H7 (cell line): ENCODE results near the gene NUDT4B. TPM values are rescaled to one million over a fixed set of nuclear protein-coding genes. Genes with fewer than 3 reads are reported as not detected.
"Not testable (repeated sequence)": the region's sequence is repeated elsewhere in the genome, so short reads cannot be mapped to it uniquely, and the experiment has no call there.

Experiments
- DNase-seq: peaks from one replicate; pipeline ENCODE4 v3.0.0; 2012
- H3K27me3 ChIP-seq: 2 replicates; pipeline ENCODE4 v1.6.0; 2011; ENCODE audit warnings: mild to moderate bottlenecking, low read length; ENCODE audit not compliant: control insufficient read depth, insufficient read depth
- H3K36me3 ChIP-seq: replicated peaks from 2 replicates; pipeline ENCODE4 v1.5.1; 2011; ENCODE audit warnings: low read length; ENCODE audit not compliant: control insufficient read depth, insufficient read depth
- H3K4me3 ChIP-seq: 2 replicates; pipeline ENCODE4 v1.5.1; 2011; ENCODE audit warnings: low read depth, mild to moderate bottlenecking, control low read depth, low read length, moderate library complexity; ENCODE audit not compliant: insufficient read depth
- total RNA-seq: library from RNA; depleted of rRNA; stranded (reverse); fragments of >200 nt; shearing (Covaris generic); gene quantifications from 2 replicates; pipeline ENCODE4 v1.2.3, GENCODE V29; 2014; rRNA removed

NUDT4B gene
- total RNA-seq = 19.3 and 35.4 TPM in 2 replicates

- DNase-seq, H3K4me3 ChIP-seq, H3K27me3 ChIP-seq, H3K36me3 ChIP-seq: not testable (repeated sequence)
These were observed at the start of gene NUDT4B for GRCh38 chr1:148748563-148749334. NUDT4B (plus strand) TSS chr1:148748774; CDS start chr1:148748953, 179 bp downstream.

GRCh38 chr1:148699357-148699756, 49.2 kb upstream of the NUDT4B start:
- not testable (repeated sequence) for H3K4me3 ChIP-seq

GRCh38 chr1:148702242-148702641, 46.3 kb upstream of the NUDT4B start:
- H3K4me3 ChIP-seq, H3K36me3 ChIP-seq, DNase-seq, H3K27me3 ChIP-seq: not testable (repeated sequence)

More at GRCh38 chr1:148699357-148699756, 49.2 kb upstream of the NUDT4B start:
- not testable (repeated sequence) for H3K36me3 ChIP-seq, H3K27me3 ChIP-seq, DNase-seq

GRCh38 chr1:148703973-148704591, 44.5 kb upstream of the NUDT4B start:
- H3K27me3 ChIP-seq, H3K36me3 ChIP-seq, DNase-seq, H3K4me3 ChIP-seq: not testable (repeated sequence)

GRCh38 chr1:148705316-148705948, 43.1 kb upstream of the NUDT4B start:
- H3K27me3 ChIP-seq, H3K4me3 ChIP-seq, H3K36me3 ChIP-seq, DNase-seq: not testable (repeated sequence)

GRCh38 chr1:148708779-148709333, 39.7 kb upstream of the NUDT4B start:
- H3K4me3 ChIP-seq, DNase-seq, H3K27me3 ChIP-seq, H3K36me3 ChIP-seq: not testable (repeated sequence)

GRCh38 chr1:148710772-148711523, 37.6 kb upstream of the NUDT4B start:
- H3K36me3 ChIP-seq, DNase-seq, H3K27me3 ChIP-seq, H3K4me3 ChIP-seq: not testable (repeated sequence)

GRCh38 chr1:148712353-148712752, 36.2 kb upstream of the NUDT4B start:
- not testable (repeated sequence) for H3K36me3 ChIP-seq, H3K27me3 ChIP-seq, H3K4me3 ChIP-seq, DNase-seq

- not testable (repeated sequence) for DNase-seq, H3K27me3 ChIP-seq, H3K36me3 ChIP-seq, H3K4me3 ChIP-seq
These were observed 33.1 kb upstream of the NUDT4B start for GRCh38 chr1:148715518-148715917.

- not testable (repeated sequence) for H3K27me3 ChIP-seq, DNase-seq, H3K36me3 ChIP-seq, H3K4me3 ChIP-seq
These were observed 31.5 kb upstream of the NUDT4B start for GRCh38 chr1:148716966-148717520.

GRCh38 chr1:148720918-148721317, 27.7 kb upstream of the NUDT4B start:
- not testable (repeated sequence) for H3K36me3 ChIP-seq

GRCh38 chr1:148722758-148723157, 25.8 kb upstream of the NUDT4B start:
- not testable (repeated sequence) for DNase-seq, H3K4me3 ChIP-seq, H3K36me3 ChIP-seq, H3K27me3 ChIP-seq

More at GRCh38 chr1:148720918-148721317, 27.7 kb upstream of the NUDT4B start:
- not testable (repeated sequence) for H3K27me3 ChIP-seq, DNase-seq, H3K4me3 ChIP-seq

- not testable (repeated sequence) for H3K36me3 ChIP-seq, DNase-seq, H3K27me3 ChIP-seq, H3K4me3 ChIP-seq
These were observed 25.1 kb upstream of the NUDT4B start for GRCh38 chr1:148723515-148723914.

- H3K36me3 ChIP-seq, H3K4me3 ChIP-seq, H3K27me3 ChIP-seq, DNase-seq: not testable (repeated sequence)
These were observed 23.7 kb upstream of the NUDT4B start for GRCh38 chr1:148724872-148725271.
